Right cardiac atrium (tissue), 5 donors: ENCODE data around the gene TMEM60. TPM values are rescaled to one million over a fixed set of nuclear protein-coding genes. Genes with fewer than 3 reads are reported as not detected.

Experiments
- ATAC-seq, 2 donors: fragments of 200-7000 bp; cut with Tn5 transposase; one replicate each; pipeline versions ENCODE4 v1.8.0 to v1.9.1; 2020; ENCODE audit warnings: moderate library complexity in 2 of 2, mild to moderate bottlenecking in 1 of 2
- DNase-seq, 3 donors: peaks; one replicate each; pipeline ENCODE4 v3.0.0-alpha.2; 2020
- H3K27ac ChIP-seq: one replicate; pipeline ENCODE4 v1.5.1; 2013; ENCODE audit warnings: mild to moderate bottlenecking, low read length, control low read depth, moderate library complexity
- H3K27me3 ChIP-seq: one replicate; pipeline ENCODE4 v1.6.1; 2013; ENCODE audit not compliant: control insufficient read depth, insufficient read depth
- H3K4me1 ChIP-seq: one replicate; pipeline ENCODE4 v1.6.1; 2013; ENCODE audit warnings: low read length; ENCODE audit not compliant: control insufficient read depth, insufficient read depth
- H3K4me3 ChIP-seq: one replicate; pipeline ENCODE4 v1.5.1; 2013; ENCODE audit warnings: low read length, control low read depth
- H3K9me3 ChIP-seq: one replicate; pipeline ENCODE4 v1.6.1; 2013; ENCODE audit warnings: low read length; ENCODE audit not compliant: control insufficient read depth
- WGBS: extraction: QIAGEN DNeasy Blood & Tissue Kit; methylation state at CpG from one replicate; pipeline ENCODE4 v1.1.7; 2013; 5-methylcytosine and 5-hydroxymethylcytosine counted together
- intact Hi-C, 4 donors: fragments of 100-400 bp; cut with DNase I; formaldehyde crosslinking; loops; one replicate each; pipeline versions ENCODE4 v1.11.0 to v1.14.0; 2022 to 2023
- polyA plus RNA-seq: library from polyadenylated mRNA; stranded (reverse); fragments of 200-250 nt; gene quantifications from one replicate; pipeline ENCODE4 v1.2.3, GENCODE V29; 2013
- total RNA-seq, 4 donors: library from RNA; stranded (reverse); fragmentation: NEBNext Ultra II Directional; extraction: Animal tissue kit (Norgen Biotek cat#: 25700); gene quantifications; one replicate each; pipeline ENCODE4 v1.2.1, GENCODE V29; 2021
- donor health status: healthy with polysubstance abuse.
- donor health status: DM: no; HTN: yes; CAD: no.
- donor health status: DM: no; HTN: no; CAD: no.
- donor health status: DM: no; HTN: yes; CAD: no; lungs with severe emphysema.
- donor health status: DM: yes; HTN: yes; CAD: no.

The TMEM60 gene
- total and polyA plus RNA-seq, 5 donors, result 7.9 to 16.3 (median 9.2) TPM

DNA sequence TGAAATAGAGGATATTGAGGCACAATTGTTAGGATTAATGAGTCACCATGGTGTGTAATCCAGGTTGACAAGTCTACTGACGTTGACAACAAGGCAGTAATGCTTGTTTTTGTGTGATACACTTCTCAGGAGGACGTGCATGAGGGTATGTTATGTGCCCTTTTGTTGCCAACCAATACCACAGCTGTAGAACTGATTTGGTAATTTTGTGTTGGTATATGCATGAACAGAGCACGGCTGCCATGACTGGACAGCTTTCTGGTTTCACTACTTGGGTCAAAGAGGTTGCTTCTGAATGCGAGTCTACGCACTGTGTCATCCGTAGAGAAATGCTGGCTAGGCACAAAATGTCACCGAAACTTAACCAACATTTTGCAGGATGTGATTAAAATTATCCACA, 33.2 kb upstream of the TMEM60 start:
- Histone ChIP-seq H3K9me3 (no peaks in the 10 kb centered on the region), H3K4me3 (no peak overlapping the region), H3K27ac (no peak overlapping the region), H3K27me3 (no peaks in the 10 kb centered on the region), H3K4me1 (peaks cover 2% of the 10 kb centered on the region)
- intact Hi-C loops, result no loop called here
- DNase-seq, result no peak
- WGBS, result 94% methylated on average over 7 of the region's 7 CpGs
- ATAC-seq, result no peak

DNA sequence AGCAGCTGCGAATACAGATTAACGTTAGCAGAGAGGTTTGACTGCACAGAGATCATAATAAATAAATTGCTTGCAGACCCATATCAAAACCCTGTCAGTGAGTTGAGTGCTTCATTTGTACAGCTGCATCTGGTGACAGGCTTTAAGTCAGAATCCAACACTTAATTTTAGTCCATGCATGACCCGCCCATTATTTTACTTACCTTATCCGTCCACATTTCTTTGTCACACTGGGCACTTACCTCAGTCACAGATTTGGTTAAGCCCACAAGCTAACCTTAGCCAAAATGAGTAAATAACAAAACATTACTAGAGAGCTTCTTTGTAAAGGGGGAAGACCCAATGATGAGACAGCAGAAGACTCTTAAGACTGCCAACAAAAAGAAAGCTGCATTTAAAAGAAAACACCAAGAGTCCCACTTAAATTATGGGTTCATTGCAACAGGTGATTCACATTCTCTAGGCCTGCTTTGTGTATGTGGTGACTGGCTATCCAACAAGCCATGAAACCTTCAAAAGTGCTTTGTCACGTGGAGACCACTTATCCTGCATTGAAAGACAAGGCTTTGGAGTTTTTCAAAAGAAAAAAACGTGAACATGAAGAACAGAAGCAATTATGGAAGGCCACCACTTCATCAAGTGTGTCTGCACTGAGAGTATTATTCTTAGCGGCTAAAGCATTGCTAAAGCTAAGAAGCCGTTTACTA, 32.6 kb upstream of the TMEM60 start:
- WGBS, result 76% methylated on average over 8 of the region's 8 CpGs
- no peaks in the 10 kb centered on the region for H3K27me3 ChIP-seq
- no peak for DNase-seq
- H3K27ac ChIP-seq, result no peak overlapping the region
- no peaks in the 10 kb centered on the region for H3K9me3 ChIP-seq
- ATAC-seq, result no peak
- peaks cover 2% of the 10 kb centered on the region for H3K4me1 ChIP-seq
- intact Hi-C loops, result no loop called here
- no peak overlapping the region for H3K4me3 ChIP-seq

DNA sequence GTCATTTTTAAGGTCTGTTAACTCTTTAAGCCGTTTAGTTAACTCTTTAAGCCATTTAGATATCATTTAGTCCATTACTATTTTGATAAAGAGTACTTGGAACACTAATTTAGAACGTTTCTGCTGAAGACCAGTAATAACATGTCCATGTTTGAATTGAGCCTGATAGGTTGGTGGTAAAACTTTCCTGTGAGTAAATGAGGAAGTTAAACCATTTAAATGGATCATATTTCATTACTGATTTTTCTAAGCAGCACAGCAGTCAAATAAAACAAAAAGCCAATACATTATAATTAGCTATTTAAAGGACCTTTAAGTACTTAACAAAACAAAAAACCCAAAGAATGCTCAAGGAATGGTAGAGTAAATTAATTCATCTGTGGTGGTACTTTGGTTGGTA, 29.8 kb upstream of the TMEM60 start:
- DNase-seq, result no peak
- Histone ChIP-seq H3K4me3 (no peak overlapping the region), H3K4me1 (no peaks in the 10 kb centered on the region), H3K27me3 (no peaks in the 10 kb centered on the region), H3K27ac (no peak overlapping the region), H3K9me3 (no peaks in the 10 kb centered on the region)
- intact Hi-C loops, result no loop called here
- 72% methylated on average over 2 of the region's 2 CpGs for WGBS
- no peak for ATAC-seq

- no peaks in the 10 kb centered on the region for H3K9me3 ChIP-seq
- no peaks in the 10 kb centered on the region for H3K27me3 ChIP-seq
- 89% methylated on average over 2 of the region's 2 CpGs for WGBS
- intact Hi-C loops, result no loop called here
- no peaks in the 10 kb centered on the region for H3K4me1 ChIP-seq
- DNase-seq (no peak), ATAC-seq (no peak)
- H3K4me3 ChIP-seq, result no peak overlapping the region
- H3K27ac ChIP-seq, result no peak overlapping the region
Measured at GRCh38 chr7:77826300-77826699, 28.1 kb upstream of the TMEM60 start.

DNA sequence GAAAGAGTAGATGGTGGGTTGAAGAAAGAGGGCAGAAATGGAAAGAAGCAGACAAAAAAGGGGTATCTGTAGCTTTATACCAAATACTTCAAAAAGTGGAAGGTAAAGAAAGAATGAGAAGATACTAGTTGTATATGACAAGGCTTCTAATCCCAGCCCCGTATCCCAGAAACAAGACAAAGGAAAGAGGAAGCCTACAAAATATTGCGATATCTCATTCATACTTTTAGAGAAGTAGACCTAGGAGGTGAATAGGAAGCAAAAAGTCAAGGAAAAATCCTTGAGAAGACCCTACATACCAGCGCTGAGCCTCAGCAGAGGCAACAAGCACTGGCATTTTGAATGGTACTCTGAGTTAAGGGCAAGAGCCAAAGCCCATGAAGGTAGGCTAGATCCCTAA, 26.9 kb upstream of the TMEM60 start:
- Histone ChIP-seq H3K9me3 (peaks cover 3% of the 10 kb centered on the region), H3K4me1 (no peaks in the 10 kb centered on the region), H3K27ac (no peak overlapping the region), H3K4me3 (no peak overlapping the region), H3K27me3 (no peaks in the 10 kb centered on the region)
- intact Hi-C loops, result no loop called here
- WGBS, result 87% methylated on average over 3 of the region's 3 CpGs
- DNase-seq (no peak), ATAC-seq (no peak)

- WGBS, result 94% methylated on average over 5 of the region's 5 CpGs
- Histone ChIP-seq H3K4me1 (no peaks in the 10 kb centered on the region), H3K4me3 (no peak overlapping the region), H3K9me3 (peaks cover 3% of the 10 kb centered on the region), H3K27me3 (no peaks in the 10 kb centered on the region), H3K27ac (no peak overlapping the region)
- ATAC-seq (no peak), DNase-seq (no peak)
- intact Hi-C loops, result no loop called here
Measured at GRCh38 chr7:77824636-77825035, 26.4 kb upstream of the TMEM60 start.

GRCh38 chr7:77823787-77824186, 25.6 kb upstream of the TMEM60 start:
- H3K9me3 ChIP-seq, result peaks cover 3% of the 10 kb centered on the region
- DNase-seq (no peak), ATAC-seq (no peak)
- H3K27ac ChIP-seq, result no peak overlapping the region
- no peaks in the 10 kb centered on the region for H3K4me1 ChIP-seq
- intact Hi-C loops, result no loop called here
- 61% methylated on average over 2 of the region's 2 CpGs for WGBS
- no peaks in the 10 kb centered on the region for H3K27me3 ChIP-seq
- no peak overlapping the region for H3K4me3 ChIP-seq

- no peaks in the 10 kb centered on the region for H3K27me3 ChIP-seq
- no peak overlapping the region for H3K4me3 ChIP-seq
- intact Hi-C loops, result no loop called here
- no peak overlapping the region for H3K27ac ChIP-seq
- WGBS, result 39% methylated on average over 1 of the region's 1 CpG
- peaks cover 3% of the 10 kb centered on the region for H3K9me3 ChIP-seq
- no peak for ATAC-seq
- DNase-seq, result peak in 1 of 3 donors; percentile 30
- no peaks in the 10 kb centered on the region for H3K4me1 ChIP-seq
Measured at GRCh38 chr7:77822269-77822668, 24.0 kb upstream of the TMEM60 start.

DNA sequence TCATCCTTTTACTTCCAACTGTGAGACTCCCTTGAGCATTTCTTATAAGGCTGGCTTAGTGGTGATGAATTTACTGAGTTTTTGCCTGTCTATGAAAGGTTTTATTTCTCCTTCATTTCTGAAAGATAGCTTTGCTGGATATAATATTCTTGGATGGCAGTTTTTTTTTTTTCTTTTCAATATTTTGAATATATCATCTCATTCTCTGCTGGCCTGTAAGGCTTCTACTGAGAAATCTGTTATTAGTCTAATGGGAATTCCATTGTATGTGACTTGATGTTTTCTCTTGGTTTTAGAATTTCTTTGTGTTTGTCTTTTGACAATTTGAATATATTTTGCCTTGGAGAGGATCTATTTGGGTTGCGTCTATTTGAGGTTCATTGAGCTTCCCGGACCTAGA, 22.7 kb upstream of the TMEM60 start:
- Histone ChIP-seq H3K9me3 (peaks cover 3% of the 10 kb centered on the region), H3K4me1 (no peaks in the 10 kb centered on the region), H3K4me3 (no peak overlapping the region), H3K27me3 (no peaks in the 10 kb centered on the region), H3K27ac (no peak overlapping the region)
- DNase-seq (no peak), ATAC-seq (no peak)
- 98% methylated on average over 2 of the region's 2 CpGs for WGBS
- intact Hi-C loops, result no loop called here

GRCh38 chr7:77819021-77819420, 20.8 kb upstream of the TMEM60 start:
- H3K27ac ChIP-seq, result no peak overlapping the region
- no peaks in the 10 kb centered on the region for H3K27me3 ChIP-seq
- DNase-seq (no peak), ATAC-seq (no peak)
- H3K4me1 ChIP-seq, result no peaks in the 10 kb centered on the region
- peaks cover 3% of the 10 kb centered on the region for H3K9me3 ChIP-seq
- intact Hi-C loops, result no loop called here
- no peak overlapping the region for H3K4me3 ChIP-seq

- Histone ChIP-seq H3K4me3 (no peak overlapping the region), H3K27ac (no peak overlapping the region), H3K27me3 (no peaks in the 10 kb centered on the region), H3K9me3 (no peaks in the 10 kb centered on the region), H3K4me1 (no peaks in the 10 kb centered on the region)
- no peak for ATAC-seq
- DNase-seq, result no peak
- WGBS, result 89% methylated on average over 2 of the region's 2 CpGs
- intact Hi-C loops, result no loop called here
Measured at GRCh38 chr7:77813180-77813579, 14.9 kb upstream of the TMEM60 start.

DNA sequence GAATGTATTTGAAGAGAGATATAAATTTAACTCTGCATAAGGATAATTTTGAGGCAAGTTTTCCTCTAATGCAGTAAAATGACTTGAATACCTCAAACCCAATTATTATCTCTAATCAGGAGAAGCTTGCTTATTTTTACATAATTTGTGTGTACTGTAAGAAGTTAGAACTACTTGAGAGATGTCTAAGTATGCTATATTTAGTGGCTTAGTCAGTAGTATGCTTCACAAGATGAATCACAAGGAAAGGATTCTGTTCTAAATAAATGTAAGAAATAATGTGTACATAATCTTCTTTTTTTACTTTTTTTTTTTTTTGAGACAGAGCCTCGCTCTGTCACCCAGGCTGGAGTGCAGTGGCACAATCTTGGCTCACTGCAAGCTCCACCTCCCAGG, 14.1 kb upstream of the TMEM60 start:
- H3K27me3 ChIP-seq, result no peaks in the 10 kb centered on the region
- no peak overlapping the region for H3K27ac ChIP-seq
- intact Hi-C loops, result no loop called here
- ATAC-seq (no peak), DNase-seq (no peak)
- H3K9me3 ChIP-seq, result no peaks in the 10 kb centered on the region
- H3K4me1 ChIP-seq, result no peaks in the 10 kb centered on the region
- 100% methylated on average over 1 of the region's 1 CpG for WGBS
- no peak overlapping the region for H3K4me3 ChIP-seq
